Caco-2 (cell line): ENCODE results near the gene FHAD1. TPM values are rescaled to one million over a fixed set of nuclear protein-coding genes. Genes with fewer than 3 reads are reported as not detected.

ENCODE experiments used
- BruUV-seq: library from RNA; stranded (reverse); fragments of 400-500 nt; replicated peaks from 2 replicates; lab custom pipeline; 2021; lab: Mats Ljungman, UMichigan
- CTCF ChIA-PET: fragments of 300-600 bp; sonication (Branson Sonifier 250); formaldehyde crosslinking; loops from one replicate; lab custom pipeline; 2022; ENCODE audit warnings: antibody characterized with exemption; lab: Charles Lee
- POLR2A ChIA-PET: fragments of 300-600 bp; sonication (Branson Sonifier 250); formaldehyde crosslinking; loops from one replicate; lab custom pipeline; 2022; ENCODE audit warnings: antibody characterized with exemption; lab: Charles Lee
- DNase-seq, 2 experiments: peaks; one replicate each; pipeline versions ENCODE4 v3.0.0 to v3.0.0-alpha.2; 2020 to 2022
- H3K27me3 ChIP-seq: replicated peaks from 2 replicates; pipeline ENCODE4 v1.6.0; 2011; ENCODE audit warnings: low read length; ENCODE audit not compliant: control insufficient read depth, insufficient read depth
- H3K36me3 ChIP-seq: 2 replicates; pipeline ENCODE4 v1.5.1; 2011; ENCODE audit warnings: low read length; ENCODE audit not compliant: control insufficient read depth, insufficient read depth
- H3K4me1 ChIP-seq: fragments of 250-450 bp; sonication (Bioruptor Pico); 2 replicates; pipeline ENCODE4 v1.5.1; 2020; ENCODE audit warnings: mild to moderate bottlenecking
- H3K4me3 ChIP-seq: 2 replicates; pipeline ENCODE4 v1.5.1; 2011; ENCODE audit warnings: low read depth, mild to moderate bottlenecking, control low read depth, low read length
- H3K9me3 ChIP-seq: fragments of 250-450 bp; sonication (Bioruptor Pico); 2 replicates; pipeline ENCODE4 v1.5.1; 2020; ENCODE audit warnings: mild to moderate bottlenecking, moderate library complexity
- H3K27ac Mint-ChIP-seq: one replicate; pipeline ENCODE4 v1.8.0; 2022; ENCODE audit warnings: mixed read lengths; ENCODE audit not compliant: unreplicated experiment
- H3K27me3 Mint-ChIP-seq: one replicate; pipeline ENCODE4 v1.8.0; 2022; ENCODE audit warnings: mixed read lengths; ENCODE audit not compliant: insufficient read depth, unreplicated experiment
- H3K36me3 Mint-ChIP-seq: one replicate; pipeline ENCODE4 v1.8.0; 2022; ENCODE audit warnings: mild to moderate bottlenecking, mixed read lengths; ENCODE audit not compliant: insufficient read depth, unreplicated experiment
- H3K4me1 Mint-ChIP-seq: one replicate; pipeline ENCODE4 v1.8.0; 2022; ENCODE audit warnings: low read depth, mixed read lengths; ENCODE audit not compliant: unreplicated experiment
- H3K4me3 Mint-ChIP-seq: one replicate; pipeline ENCODE4 v1.8.0; 2022; ENCODE audit warnings: mild to moderate bottlenecking, moderate library complexity, mixed read lengths; ENCODE audit not compliant: unreplicated experiment
- H3K9me3 Mint-ChIP-seq: one replicate; pipeline ENCODE4 v1.8.0; 2022; ENCODE audit warnings: mixed read lengths; ENCODE audit not compliant: unreplicated experiment
- CTCF ChIP-seq, 2 experiments: fragments of 200-600 bp in 1 of 2; IDR thresholded peaks; 1 replicate in 1 of 2; 2 replicates in 1 of 2; pipeline versions ENCODE4 v1.5.1 to v1.8.0; 2011 to 2022; ENCODE audit warnings: antibody characterized with exemption in 1 of 2, control low read depth in 1 of 2, inconsistent platforms in 1 of 2, low read depth in 1 of 2, low read length in 1 of 2, mild to moderate bottlenecking in 1 of 2, moderate library complexity in 1 of 2; ENCODE audit not compliant: insufficient read depth in 1 of 2, severe bottlenecking in 1 of 2, unreplicated experiment in 1 of 2
- intact Hi-C: fragments of 100-400 bp; cut with micrococcal nuclease; formaldehyde crosslinking; loops from one replicate; pipeline ENCODE4 v1.10.0; 2022; ENCODE audit not compliant: unreplicated experiment
- total RNA-seq: library from RNA; stranded (reverse); gene quantifications from 2 replicates; pipeline ENCODE4 v1.2.3, GENCODE V29; 2022

FHAD1 gene
- total RNA-seq, 1 experiment from 2014 or later = 0.18 TPM

GRCh38 chr1:15350151-15350550 is 103.1 kb downstream of the FHAD1 start:
- H3K9me3 ChIP-seq = no peaks in the 10 kb centered on the region
- no peak overlapping the region for H3K27ac Mint-ChIP-seq
- ChIA-PET CTCF (interaction anchor here (0.5 kb wide), 1 partner anchor 822 kb away, joined by 4 read pairs; no protein-coding TSS in a partner anchor), POLR2A (no interaction called here)
- 0 out of 2 replicates have a peak, but pooled peaks cover 4% of the 10 kb centered on the region for H3K4me1 ChIP-seq
- H3K4me1 Mint-ChIP-seq = peaks cover 10% of the 10 kb centered on the region
- H3K36me3 Mint-ChIP-seq = no peaks in the 10 kb centered on the region
- no peak overlapping the region for H3K4me3 ChIP-seq
- H3K27me3 Mint-ChIP-seq = no peaks in the 10 kb centered on the region
- no peaks in the 10 kb centered on the region for H3K36me3 ChIP-seq
- no peak overlapping the region for H3K4me3 Mint-ChIP-seq
- no TSS peak for BruUV-seq
- H3K9me3 Mint-ChIP-seq = no peaks in the 10 kb centered on the region
- H3K27me3 ChIP-seq = no peaks in the 10 kb centered on the region
- no peak for TF ChIP-seq CTCF (IDR thresholded peaks at IDR 0.05; ENCODE audit: insufficient read depth in 1 of 2, low read depth in 1 of 2, low read length in 1 of 2, severe bottlenecking in 1 of 2, unreplicated experiment in 1 of 2)
- peak in 1 of 2 experiments; percentile 43 for DNase-seq
- intact Hi-C loops = no loop called here

GRCh38 chr1:15350551-15351200 is 103.7 kb downstream of the FHAD1 start:
- Mint-ChIP-seq H3K4me1 (peaks cover 10% of the 10 kb centered on the region), H3K27me3 (no peaks in the 10 kb centered on the region), H3K4me3 (no peak overlapping the region), H3K27ac (no peak overlapping the region), H3K9me3 (no peaks in the 10 kb centered on the region), H3K36me3 (no peaks in the 10 kb centered on the region)
- intact Hi-C loops = no loop called here
- BruUV-seq = no TSS peak
- POLR2A ChIA-PET = no interaction called here
- no peak for TF ChIP-seq CTCF (IDR thresholded peaks at IDR 0.05; ENCODE audit: insufficient read depth in 1 of 2, low read depth in 1 of 2, low read length in 1 of 2, severe bottlenecking in 1 of 2, unreplicated experiment in 1 of 2)
- no peaks in the 10 kb centered on the region for H3K9me3 ChIP-seq
- H3K27me3 ChIP-seq = no peaks in the 10 kb centered on the region
- H3K4me1 ChIP-seq = 0 out of 2 replicates have a peak, but pooled peaks cover 4% of the 10 kb centered on the region
- DNase-seq = no peak
- H3K36me3 ChIP-seq = no peaks in the 10 kb centered on the region
- no peak overlapping the region for H3K4me3 ChIP-seq
- CTCF ChIA-PET = interaction anchor here (0.5 kb wide), 1 partner anchor 823 kb away, joined by 4 read pairs; no protein-coding TSS in a partner anchor

- no peaks in the 10 kb centered on the region for H3K27me3 ChIP-seq
- no peak for TF ChIP-seq CTCF (IDR thresholded peaks at IDR 0.05; ENCODE audit: insufficient read depth in 1 of 2, low read depth in 1 of 2, low read length in 1 of 2, severe bottlenecking in 1 of 2, unreplicated experiment in 1 of 2)
- H3K27ac Mint-ChIP-seq = no peak overlapping the region
- no peaks in the 10 kb centered on the region for H3K36me3 ChIP-seq
- 0 out of 2 replicates have a peak, but pooled peaks cover 4% of the 10 kb centered on the region for H3K4me1 ChIP-seq
- H3K4me3 Mint-ChIP-seq = no peak overlapping the region
- no peak for DNase-seq
- H3K4me3 ChIP-seq = no peak overlapping the region
- H3K4me1 Mint-ChIP-seq = peaks cover 10% of the 10 kb centered on the region
- no peaks in the 10 kb centered on the region for H3K27me3 Mint-ChIP-seq
- CTCF ChIA-PET = no interaction called here
- no TSS peak for BruUV-seq
- POLR2A ChIA-PET = no interaction called here
- intact Hi-C loops = no loop called here
- H3K36me3 Mint-ChIP-seq = no peaks in the 10 kb centered on the region
- H3K9me3 ChIP-seq = no peaks in the 10 kb centered on the region
- H3K9me3 Mint-ChIP-seq = no peaks in the 10 kb centered on the region
Observed at GRCh38 chr1:15351310-15351709, 104.3 kb downstream of the FHAD1 start.
